ENCODE results near the gene CEP164. TPM values are rescaled to one million over a fixed set of nuclear protein-coding genes. Genes with fewer than 3 reads are reported as not detected.
A peak's percentile ranks its signal among the peaks of the same experiment; 100 is the strongest.

CEP164 gene
- total and polyA plus RNA-seq, 4 experiments from 2014 or later, result 12.7 to 42.5 (median 33.2) TPM

DNA sequence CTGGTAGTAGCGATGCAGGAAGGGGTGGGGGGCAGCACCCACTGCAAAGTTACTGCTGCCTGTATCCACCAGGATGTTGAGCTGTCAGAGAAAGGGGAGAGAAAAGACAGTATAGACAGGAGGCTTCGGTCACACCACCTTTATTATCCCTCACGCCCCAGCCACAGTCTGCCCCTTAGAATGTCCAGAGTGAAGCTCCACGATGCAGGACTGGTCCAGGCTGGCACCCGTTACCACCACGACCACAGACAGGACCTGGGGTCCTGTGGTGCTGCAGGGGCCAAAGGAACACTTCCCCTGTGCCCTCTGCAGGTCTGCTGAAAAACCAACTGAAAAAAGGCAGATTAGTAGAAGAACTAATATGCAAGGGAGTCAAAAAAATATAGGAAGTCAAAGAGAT, 30.8 kb upstream of the CEP164 start:
- DNase-seq, result no peak
- Mint-ChIP-seq H3K4me1 (peaks cover 4 to 7% (median 6%) of the 10 kb centered on the region in 4 donors), H3K9me3 (no peaks in the 10 kb centered on the region)

DNA sequence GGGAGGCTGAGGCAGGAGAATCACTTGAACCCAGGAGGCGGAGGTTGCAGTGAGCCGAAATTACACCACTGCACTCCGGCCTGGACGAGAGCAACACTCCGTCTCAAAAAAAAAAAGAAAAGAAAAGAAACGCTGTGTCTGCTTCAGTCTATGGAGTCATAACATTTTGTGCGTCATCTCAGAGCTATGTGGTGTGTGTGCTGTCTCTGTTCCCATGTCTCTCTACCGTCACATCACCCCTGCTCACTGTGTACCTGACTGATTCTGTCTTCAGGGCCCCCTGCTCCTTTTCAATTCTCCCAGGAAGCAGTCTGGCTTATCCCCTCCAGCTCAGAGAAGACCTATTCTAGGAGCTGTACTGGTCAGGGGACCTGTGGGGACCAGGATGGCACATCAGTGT, 29.5 kb upstream of the CEP164 start:
- Mint-ChIP-seq H3K9me3 (no peaks in the 10 kb centered on the region), H3K36me3 (peaks cover 2 to 4% of the 10 kb centered on the region in 2 donors), H3K27me3 (no peaks in the 10 kb centered on the region), H3K4me3 (no peak overlapping the region), H3K4me1 (peaks cover 4 to 7% (median 6%) of the 10 kb centered on the region in 4 donors), H3K27ac (peak overlapping the region in 1 of 7 donors; percentile 33)
- Histone ChIP-seq H3K4me1 (ENCODE audit: insufficient read depth, low read length) (no peaks in the 10 kb centered on the region), H3K9me3 (ENCODE audit: control insufficient read depth in 1 of 2, low read length in 2 of 2) (no peaks in the 10 kb centered on the region), H3K27me3 (ENCODE audit: insufficient read depth, low read length) (no peaks in the 10 kb centered on the region), H3K36me3 (ENCODE audit: insufficient read depth, low read length) (no peaks in the 10 kb centered on the region), H3K4me3 (ENCODE audit: low read length in 2 of 2) (no peak overlapping the region), H3K27ac (ENCODE audit: low read depth, low read length) (no peak overlapping the region)
- intact Hi-C loops (cut with micrococcal nuclease), result no loop called here
- ChIA-PET CTCF (ENCODE audit: partially characterized antibody) (no interaction called here), POLR2A (ENCODE audit: partially characterized antibody) (no interaction called here)
- no peak for DNase-seq

More for the DNA sequence above, 30.8 kb upstream of the CEP164 start:
- H3K27ac Mint-ChIP-seq, result peak overlapping the region in 3 of 7 donors; percentile 13 to 61 (median 42)
- ChIA-PET CTCF (ENCODE audit: partially characterized antibody) (no interaction called here), POLR2A (ENCODE audit: partially characterized antibody) (interaction anchor here (1.3 kb wide), 1 partner anchor 19 kb away, joined by 3 read pairs; the partner anchor contains the start of gene BACE1)
- H3K36me3 Mint-ChIP-seq, result peaks cover 7 to 10% of the 10 kb centered on the region in 2 donors
- H3K27me3 ChIP-seq (ENCODE audit: insufficient read depth, low read length), result no peaks in the 10 kb centered on the region
- H3K9me3 ChIP-seq (ENCODE audit: control insufficient read depth in 1 of 2, low read length in 2 of 2), result no peaks in the 10 kb centered on the region
- no peaks in the 10 kb centered on the region for H3K36me3 ChIP-seq (ENCODE audit: insufficient read depth, low read length)
- H3K4me3 ChIP-seq (ENCODE audit: low read length in 2 of 2), result no peak overlapping the region
- no peaks in the 10 kb centered on the region for H3K27me3 Mint-ChIP-seq
- H3K4me1 ChIP-seq (ENCODE audit: insufficient read depth, low read length), result no peaks in the 10 kb centered on the region
- intact Hi-C loops (cut with micrococcal nuclease), result no loop called here
- no peak overlapping the region for H3K27ac ChIP-seq (ENCODE audit: low read depth, low read length)
- H3K4me3 Mint-ChIP-seq, result no peak overlapping the region

DNA sequence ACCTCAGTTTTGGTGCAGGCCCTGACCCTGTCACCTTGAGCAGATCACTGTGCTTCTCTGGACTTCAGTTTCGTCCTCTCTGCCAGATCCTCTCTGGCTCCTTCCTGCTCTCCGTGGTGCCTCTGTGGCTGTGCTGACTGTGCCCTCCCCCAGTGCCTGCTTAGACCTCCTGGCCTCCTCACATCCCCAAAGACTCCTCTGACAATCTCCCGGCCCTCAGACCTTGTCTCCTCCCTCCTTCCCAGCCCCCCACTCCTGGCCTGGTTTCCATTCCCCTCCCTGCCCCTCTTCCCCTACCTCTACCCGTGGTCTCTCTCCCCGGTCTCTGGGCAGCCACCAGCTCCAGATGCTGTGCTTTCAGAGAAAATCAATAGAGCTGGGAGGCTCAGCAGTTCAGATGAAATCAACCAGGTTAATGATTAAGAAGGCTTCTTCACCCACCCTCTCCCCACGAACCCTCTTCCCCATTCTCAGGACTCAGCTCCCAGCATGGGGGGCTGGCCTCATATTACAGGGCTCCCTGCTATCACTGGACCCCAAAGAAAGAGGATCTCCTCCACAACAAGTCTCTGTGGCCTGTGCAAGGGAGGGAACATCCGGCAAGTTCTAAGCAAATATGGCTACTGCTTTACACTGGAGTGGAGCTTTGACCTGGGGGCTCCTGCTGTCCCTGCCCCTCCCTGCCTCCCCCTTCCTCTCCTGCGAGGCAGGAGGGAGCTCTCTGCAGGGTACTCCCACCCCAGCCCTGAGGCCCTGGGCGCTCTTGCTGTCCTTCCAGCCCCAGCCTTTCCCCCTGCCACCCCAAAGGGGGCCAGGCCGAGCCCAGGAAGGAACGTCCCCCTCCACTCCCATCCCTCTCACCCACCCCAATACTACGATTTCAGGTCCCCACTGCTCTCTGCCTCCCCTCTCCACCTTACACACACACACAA, 28.0 kb upstream of the CEP164 start:
- DNase-seq, result no peak
- H3K4me3 ChIP-seq (ENCODE audit: low read length in 2 of 2), result no peak overlapping the region
- POLR2A ChIA-PET (ENCODE audit: partially characterized antibody), result interaction anchor here (1.2 kb wide), 1 partner anchor 20 kb away, joined by 3 read pairs; no protein-coding TSS in a partner anchor
- intact Hi-C loops (cut with micrococcal nuclease), result no loop called here
- Mint-ChIP-seq H3K4me3 (no peak overlapping the region), H3K9me3 (no peaks in the 10 kb centered on the region), H3K36me3 (peaks cover 2 to 4% of the 10 kb centered on the region in 2 donors), H3K4me1 (peaks cover 4 to 7% (median 6%) of the 10 kb centered on the region in 4 donors), H3K27me3 (no peaks in the 10 kb centered on the region), H3K27ac (peak overlapping the region in 3 of 7 donors; percentile 35 to 52 (median 41))
- H3K36me3 ChIP-seq (ENCODE audit: insufficient read depth, low read length), result no peaks in the 10 kb centered on the region
- H3K9me3 ChIP-seq (ENCODE audit: control insufficient read depth in 1 of 2, low read length in 2 of 2), result no peaks in the 10 kb centered on the region
- H3K27me3 ChIP-seq (ENCODE audit: insufficient read depth, low read length), result no peaks in the 10 kb centered on the region
- H3K27ac ChIP-seq (ENCODE audit: low read depth, low read length), result no peak overlapping the region
- no peaks in the 10 kb centered on the region for H3K4me1 ChIP-seq (ENCODE audit: insufficient read depth, low read length)
- CTCF ChIA-PET (ENCODE audit: partially characterized antibody), result no interaction called here

DNA sequence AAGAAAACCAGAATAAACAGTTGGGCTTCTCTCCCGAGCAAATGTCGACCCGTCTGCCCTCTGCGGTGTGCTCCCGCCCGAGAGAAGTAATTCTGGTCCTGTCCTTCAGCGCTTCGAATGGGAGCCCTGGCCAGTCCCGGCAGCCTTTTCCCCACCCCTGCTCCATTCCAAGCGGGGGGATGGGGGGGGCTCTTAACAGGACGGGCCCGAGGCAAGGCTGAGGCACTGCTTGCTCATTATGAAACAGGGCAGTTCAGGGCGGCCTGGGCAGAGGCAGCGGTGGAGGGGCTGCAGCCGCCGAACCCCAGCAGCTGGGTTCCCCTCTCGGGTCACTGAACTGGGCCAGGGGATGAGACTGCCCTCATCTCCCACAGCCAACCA, 27.4 kb upstream of the CEP164 start:
- intact Hi-C loops (cut with micrococcal nuclease), result no loop called here
- Histone ChIP-seq H3K9me3 (ENCODE audit: control insufficient read depth in 1 of 2, low read length in 2 of 2) (no peaks in the 10 kb centered on the region), H3K4me1 (ENCODE audit: insufficient read depth, low read length) (no peaks in the 10 kb centered on the region), H3K27ac (ENCODE audit: low read depth, low read length) (no peak overlapping the region), H3K27me3 (ENCODE audit: insufficient read depth, low read length) (no peaks in the 10 kb centered on the region), H3K4me3 (ENCODE audit: low read length in 2 of 2) (no peak overlapping the region), H3K36me3 (ENCODE audit: insufficient read depth, low read length) (no peaks in the 10 kb centered on the region)
- H3K27ac Mint-ChIP-seq, result no peak overlapping the region
- H3K4me3 Mint-ChIP-seq, result no peak overlapping the region
- no peaks in the 10 kb centered on the region for H3K27me3 Mint-ChIP-seq
- peaks cover 4 to 7% (median 6%) of the 10 kb centered on the region in 4 donors for H3K4me1 Mint-ChIP-seq
- no peaks in the 10 kb centered on the region for H3K9me3 Mint-ChIP-seq
- no peaks in the 10 kb centered on the region for H3K36me3 Mint-ChIP-seq
- CTCF ChIA-PET (ENCODE audit: partially characterized antibody), result no interaction called here
- POLR2A ChIA-PET (ENCODE audit: partially characterized antibody), result no interaction called here
- no peak for DNase-seq

DNA sequence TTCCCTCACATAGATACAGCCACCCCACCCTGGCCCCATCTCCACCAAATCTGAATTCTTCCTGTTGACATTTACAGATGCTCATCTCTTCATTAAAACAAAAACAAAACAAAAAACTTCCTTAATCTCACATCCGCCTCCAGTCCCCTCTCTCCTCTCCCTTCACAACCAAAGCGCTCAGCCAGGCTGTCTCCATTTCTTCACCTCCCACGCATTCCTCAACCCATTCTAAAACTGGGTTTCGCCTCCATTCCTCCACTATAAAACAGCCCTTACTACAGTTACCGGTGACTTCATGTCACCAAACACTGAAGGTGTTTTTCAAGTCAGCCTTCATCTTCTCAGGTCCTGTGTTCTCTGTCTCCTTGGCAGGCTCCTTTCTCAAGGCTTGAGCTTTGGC, 26.9 kb upstream of the CEP164 start:
- Mint-ChIP-seq H3K36me3 (no peaks in the 10 kb centered on the region), H3K4me3 (peak overlapping the region in 2 of 8 donors; percentile 3 to 20), H3K9me3 (no peaks in the 10 kb centered on the region), H3K27me3 (no peaks in the 10 kb centered on the region), H3K4me1 (peaks cover 4 to 7% (median 6%) of the 10 kb centered on the region in 4 donors), H3K27ac (peak overlapping the region in 5 of 7 donors; percentile 33 to 77 (median 63))
- ChIA-PET POLR2A (ENCODE audit: partially characterized antibody) (no interaction called here), CTCF (ENCODE audit: partially characterized antibody) (no interaction called here)
- no peak for DNase-seq
- Histone ChIP-seq H3K27me3 (ENCODE audit: insufficient read depth, low read length) (no peaks in the 10 kb centered on the region), H3K4me3 (ENCODE audit: low read length in 2 of 2) (no peak overlapping the region), H3K36me3 (ENCODE audit: insufficient read depth, low read length) (no peaks in the 10 kb centered on the region), H3K4me1 (ENCODE audit: insufficient read depth, low read length) (no peaks in the 10 kb centered on the region), H3K9me3 (ENCODE audit: control insufficient read depth in 1 of 2, low read length in 2 of 2) (no peaks in the 10 kb centered on the region), H3K27ac (ENCODE audit: low read depth, low read length) (no peak overlapping the region)
- intact Hi-C loops (cut with micrococcal nuclease), result no loop called here

DNA sequence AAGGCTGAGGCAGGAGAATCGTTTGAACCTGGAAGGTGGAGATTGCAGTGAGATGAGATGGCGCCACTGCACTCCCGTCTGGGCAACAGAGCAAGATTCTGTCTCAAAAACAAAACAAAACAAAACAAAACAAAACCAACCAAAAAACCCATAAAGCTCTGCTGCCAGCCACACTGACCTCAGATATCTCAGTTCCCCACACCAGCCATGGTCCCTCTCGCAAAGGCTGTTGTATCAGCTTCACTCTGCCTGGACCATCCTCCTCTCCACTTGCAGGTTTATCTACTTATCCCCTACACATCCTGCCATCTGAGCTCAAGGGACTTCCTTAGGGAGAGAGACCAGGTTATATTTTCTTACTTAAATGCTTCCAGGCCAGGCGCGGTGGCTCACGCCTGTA, 25.4 kb upstream of the CEP164 start:
- no peaks in the 10 kb centered on the region for H3K9me3 Mint-ChIP-seq
- ChIA-PET POLR2A (ENCODE audit: partially characterized antibody) (interaction anchor here (1.7 kb wide), 1 partner anchor 14 kb away, joined by 4 read pairs; no protein-coding TSS in a partner anchor), CTCF (ENCODE audit: partially characterized antibody) (interaction anchor here (1.5 kb wide), 1 partner anchor 124 kb away, joined by 4 read pairs; no protein-coding TSS in a partner anchor)
- H3K27ac Mint-ChIP-seq, result no peak overlapping the region
- H3K36me3 Mint-ChIP-seq, result no peaks in the 10 kb centered on the region
- Histone ChIP-seq H3K9me3 (ENCODE audit: control insufficient read depth in 1 of 2, low read length in 2 of 2) (no peaks in the 10 kb centered on the region), H3K4me1 (ENCODE audit: insufficient read depth, low read length) (no peaks in the 10 kb centered on the region), H3K27me3 (ENCODE audit: insufficient read depth, low read length) (no peaks in the 10 kb centered on the region), H3K27ac (ENCODE audit: low read depth, low read length) (no peak overlapping the region), H3K36me3 (ENCODE audit: insufficient read depth, low read length) (no peaks in the 10 kb centered on the region), H3K4me3 (ENCODE audit: low read length in 2 of 2) (no peak overlapping the region)
- no peaks in the 10 kb centered on the region for H3K27me3 Mint-ChIP-seq
- intact Hi-C loops (cut with micrococcal nuclease), result no loop called here
- no peak for DNase-seq
- H3K4me1 Mint-ChIP-seq, result peaks cover 4 to 7% (median 6%) of the 10 kb centered on the region in 4 donors
- no peak overlapping the region for H3K4me3 Mint-ChIP-seq

DNA sequence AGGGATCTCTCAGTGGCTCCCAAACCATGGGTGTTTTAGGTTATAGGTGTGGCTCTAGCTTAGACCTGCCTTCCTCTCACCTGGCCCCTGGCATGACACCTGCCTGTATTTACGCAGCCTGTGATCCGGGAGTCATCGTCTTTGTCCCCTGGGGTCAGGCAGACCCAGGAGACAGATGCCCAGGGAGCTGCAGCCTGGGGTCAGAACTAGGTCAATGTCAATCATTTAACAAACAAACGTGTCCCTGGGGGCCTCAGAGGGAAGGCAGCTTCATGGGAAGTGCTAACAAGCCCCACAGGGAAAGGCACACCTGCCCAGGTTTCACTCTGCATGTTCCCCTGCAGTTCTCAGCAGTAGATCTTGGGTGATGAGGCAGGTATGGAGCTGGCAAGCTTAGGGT, 24.6 kb upstream of the CEP164 start:
- H3K27ac Mint-ChIP-seq, result no peak overlapping the region
- no peaks in the 10 kb centered on the region for H3K9me3 Mint-ChIP-seq
- Histone ChIP-seq H3K27me3 (ENCODE audit: insufficient read depth, low read length) (no peaks in the 10 kb centered on the region), H3K4me1 (ENCODE audit: insufficient read depth, low read length) (no peaks in the 10 kb centered on the region), H3K36me3 (ENCODE audit: insufficient read depth, low read length) (no peaks in the 10 kb centered on the region), H3K27ac (ENCODE audit: low read depth, low read length) (no peak overlapping the region), H3K9me3 (ENCODE audit: control insufficient read depth in 1 of 2, low read length in 2 of 2) (no peaks in the 10 kb centered on the region), H3K4me3 (ENCODE audit: low read length in 2 of 2) (no peak overlapping the region)
- CTCF ChIA-PET (ENCODE audit: partially characterized antibody), result interaction anchor here (0.9 to 1.5 kb wide), 3 partner anchors 73 to 123 kb away, joined by 3 to 4 read pairs (median 3); no protein-coding TSS in a partner anchor
- H3K36me3 Mint-ChIP-seq, result peaks cover 0 to under 1% of the 10 kb centered on the region in 2 donors
- H3K4me1 Mint-ChIP-seq, result peaks cover 6 to 8% (median 6%) of the 10 kb centered on the region in 4 donors
- POLR2A ChIA-PET (ENCODE audit: partially characterized antibody), result interaction anchor here (1.6 to 1.7 kb wide), 2 partner anchors 15 to 23 kb away, joined by 4 to 7 read pairs; no protein-coding TSS in a partner anchor
- H3K27me3 Mint-ChIP-seq, result no peaks in the 10 kb centered on the region
- H3K4me3 Mint-ChIP-seq, result peak overlapping the region in 1 of 8 donors; percentile 13
- no peak for DNase-seq
- intact Hi-C loops (cut with micrococcal nuclease), result no loop called here

Measured in CD4-positive, alpha-beta memory T cell (primary cell).